ENCODE data around the gene KHSRP.

Gene KHSRP

GRCh38 chr19:6392221-6393073, 32.2 kb downstream of the KHSRP start:
- DNase-seq (ENCODE audit: low read depth) = no peak

- no peak for DNase-seq (ENCODE audit: low read depth)
These were observed 37.2 kb downstream of the KHSRP start for GRCh38 chr19:6387372-6387771.

- no peak for DNase-seq (ENCODE audit: low read depth)
These were observed 40.2 kb downstream of the KHSRP start for GRCh38 chr19:6384381-6384780.

- no peak for DNase-seq (ENCODE audit: low read depth)
These were observed 41.4 kb downstream of the KHSRP start for GRCh38 chr19:6383188-6383587.

GRCh38 chr19:6381030-6381750, 43.4 kb downstream of the KHSRP start:
- no peak for DNase-seq (ENCODE audit: low read depth)

- no peak for DNase-seq (ENCODE audit: low read depth)
These were observed 44.9 kb downstream of the KHSRP start for GRCh38 chr19:6379744-6380143.

GRCh38 chr19:6378486-6378885, 46.1 kb downstream of the KHSRP start:
- no peak for DNase-seq (ENCODE audit: low read depth)

GRCh38 chr19:6378041-6378440, 46.6 kb downstream of the KHSRP start:
- DNase-seq (ENCODE audit: low read depth) = no peak

- no peak for DNase-seq (ENCODE audit: low read depth)
These were observed 48.0 kb downstream of the KHSRP start for GRCh38 chr19:6376512-6377190.

GRCh38 chr19:6375411-6376010, 49.1 kb downstream of the KHSRP start, which contains the start of gene PSPN:
TSS of gene PSPN (minus strand) at chr19:6375933. CDS start at chr19:6375849, 84 bp downstream.
- DNase-seq (ENCODE audit: low read depth) = no peak

- no peak for DNase-seq (ENCODE audit: low read depth)
These were observed 49.8 kb downstream of the KHSRP start for GRCh38 chr19:6374711-6375410.

- DNase-seq (ENCODE audit: low read depth) = no peak
These were observed 50.4 kb downstream of the KHSRP start for GRCh38 chr19:6374161-6374709.

GRCh38 chr19:6373813-6374108, 50.9 kb downstream of the KHSRP start:
- no peak for DNase-seq (ENCODE audit: low read depth)

GRCh38 chr19:6373096-6373812, 51.4 kb downstream of the KHSRP start:
- DNase-seq (ENCODE audit: low read depth) = peak; percentile 98

- DNase-seq (ENCODE audit: low read depth) = peak; percentile 87
These were observed 52.0 kb downstream of the KHSRP start, which contains the start of gene ALKBH7 for GRCh38 chr19:6372594-6373095. TSS of gene ALKBH7 (plus strand) at chr19:6372794. CDS start at chr19:6372821, 27 bp downstream.

- DNase-seq (ENCODE audit: low read depth) = no peak
These were observed 60.3 kb downstream of the KHSRP start for GRCh38 chr19:6364353-6364752.

All from stimulated activated CD8-positive, alpha-beta memory T cell treated with anti-CD3 and anti-CD28 coated beads, Interleukin-7, amount 100 ng/mL, for 24 hours (primary cell).